GM12878 (cell line): Measurements from ENCODE around the gene TXNDC17.

Source experiments
- EGR1 ChIP-seq, 2 experiments: IDR thresholded peaks; 1 replicate in 1 of 2; 2 replicates in 1 of 2; pipeline ENCODE4 v1.6.1; 2011 to 2012; ENCODE audit warnings: low read depth in 2 of 2, low read length in 2 of 2, borderline replicate concordance in 1 of 2, mild to moderate bottlenecking in 1 of 2, moderate library complexity in 1 of 2
- FOXM1 ChIP-seq: IDR thresholded peaks from 2 replicates; pipeline ENCODE4 v1.6.1; 2012; ENCODE audit warnings: low read depth, mild to moderate bottlenecking, inconsistent platforms, low read length, moderate library complexity
- MLLT1 ChIP-seq: fragments of 450-650 bp; IDR thresholded peaks from 2 replicates; pipeline ENCODE4 v1.6.1; 2016; ENCODE audit warnings: mild to moderate bottlenecking
- MTA3 ChIP-seq: IDR thresholded peaks from 2 replicates; pipeline ENCODE4 v1.6.1; 2012; ENCODE audit warnings: low read length, inconsistent platforms, borderline replicate concordance
- NFYB ChIP-seq: IDR thresholded peaks from 2 replicates; pipeline ENCODE4 v1.6.1; 2011; ENCODE audit warnings: low read depth, mild to moderate bottlenecking, low read length, improper control_type of control experiment, moderate library complexity; ENCODE audit not compliant: insufficient read depth
- POLR2AphosphoS5 ChIP-seq: IDR thresholded peaks from 2 replicates; pipeline ENCODE4 v1.6.1; 2011; ENCODE audit warnings: mild to moderate bottlenecking, low read length, inconsistent platforms
- POU2F2 ChIP-seq: IDR thresholded peaks from 3 replicates; pipeline ENCODE4 v1.6.1; 2011; ENCODE audit warnings: low read depth, mild to moderate bottlenecking, low read length, borderline replicate concordance
- SPI1 ChIP-seq: IDR thresholded peaks from 2 replicates; pipeline ENCODE4 v1.6.1; 2011; ENCODE audit warnings: low read depth, mild to moderate bottlenecking, low read length, moderate library complexity, borderline replicate concordance; ENCODE audit not compliant: insufficient read depth
- ZBED1 ChIP-seq: IDR thresholded peaks from 2 replicates; pipeline ENCODE4 v1.6.1; 2016; ENCODE audit warnings: borderline replicate concordance
- TF ChIP-seq, protein P1 (sequence below): IDR thresholded peaks from 2 replicates; pipeline ENCODE4 v1.6.1; 2012; ENCODE audit warnings: improper control_type of control experiment, low read depth, low read length; ENCODE audit not compliant: insufficient replicate concordance
- TF ChIP-seq, protein P2 (sequence below): IDR thresholded peaks from 2 replicates; pipeline ENCODE4 v1.6.1; 2011; ENCODE audit warnings: low read depth, low read length, improper control_type of control experiment, borderline replicate concordance
- TF ChIP-seq, protein P3 (sequence below), 3 experiments: IDR thresholded peaks in 2 of 3; conservative IDR thresholded peaks in 1 of 3; 2 replicates each; pipeline ENCODE4 v1.5.1; 2011; ENCODE audit warnings: low read depth in 3 of 3, low read length in 3 of 3, mild to moderate bottlenecking in 3 of 3, control low read depth in 2 of 3, moderate library complexity in 2 of 3, inconsistent platforms in 1 of 3, mixed read lengths in 1 of 3; ENCODE audit not compliant: control insufficient read depth in 2 of 3, insufficient read depth in 1 of 3; ENCODE audit errors: extremely low read depth in 1 of 3

DNA sequence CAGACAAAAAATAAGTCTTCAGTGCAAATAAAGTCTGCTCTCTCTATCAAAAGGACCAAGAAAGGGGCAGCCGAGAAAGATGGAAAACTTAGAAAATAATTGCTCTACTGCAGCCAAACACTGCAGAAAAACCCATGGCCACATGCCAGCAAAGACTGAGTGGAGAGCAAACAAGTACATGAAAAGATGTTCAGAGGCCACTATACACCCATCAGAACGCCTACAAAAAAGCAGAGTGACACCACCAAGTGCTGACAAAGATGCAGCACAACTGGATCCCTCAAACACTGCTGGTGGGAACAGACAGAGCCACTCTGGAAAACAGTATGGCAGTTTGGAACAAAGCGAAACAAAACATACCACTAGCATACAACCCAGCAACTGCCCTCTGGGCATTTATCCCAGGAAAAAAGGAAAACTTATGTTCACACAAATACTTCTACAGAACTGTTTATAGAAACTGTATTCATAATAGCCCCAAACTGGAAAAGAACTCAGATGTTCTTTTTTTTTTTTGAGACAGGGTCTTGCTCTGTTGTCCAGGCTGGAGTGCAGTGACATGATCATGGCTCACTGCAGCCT lies 37.0 kb upstream of the TXNDC17 start:
- TF ChIP-seq POLR2AphosphoS5, result no peak
- TF ChIP-seq NFYB, result no peak
- TF ChIP-seq, protein P1, sequence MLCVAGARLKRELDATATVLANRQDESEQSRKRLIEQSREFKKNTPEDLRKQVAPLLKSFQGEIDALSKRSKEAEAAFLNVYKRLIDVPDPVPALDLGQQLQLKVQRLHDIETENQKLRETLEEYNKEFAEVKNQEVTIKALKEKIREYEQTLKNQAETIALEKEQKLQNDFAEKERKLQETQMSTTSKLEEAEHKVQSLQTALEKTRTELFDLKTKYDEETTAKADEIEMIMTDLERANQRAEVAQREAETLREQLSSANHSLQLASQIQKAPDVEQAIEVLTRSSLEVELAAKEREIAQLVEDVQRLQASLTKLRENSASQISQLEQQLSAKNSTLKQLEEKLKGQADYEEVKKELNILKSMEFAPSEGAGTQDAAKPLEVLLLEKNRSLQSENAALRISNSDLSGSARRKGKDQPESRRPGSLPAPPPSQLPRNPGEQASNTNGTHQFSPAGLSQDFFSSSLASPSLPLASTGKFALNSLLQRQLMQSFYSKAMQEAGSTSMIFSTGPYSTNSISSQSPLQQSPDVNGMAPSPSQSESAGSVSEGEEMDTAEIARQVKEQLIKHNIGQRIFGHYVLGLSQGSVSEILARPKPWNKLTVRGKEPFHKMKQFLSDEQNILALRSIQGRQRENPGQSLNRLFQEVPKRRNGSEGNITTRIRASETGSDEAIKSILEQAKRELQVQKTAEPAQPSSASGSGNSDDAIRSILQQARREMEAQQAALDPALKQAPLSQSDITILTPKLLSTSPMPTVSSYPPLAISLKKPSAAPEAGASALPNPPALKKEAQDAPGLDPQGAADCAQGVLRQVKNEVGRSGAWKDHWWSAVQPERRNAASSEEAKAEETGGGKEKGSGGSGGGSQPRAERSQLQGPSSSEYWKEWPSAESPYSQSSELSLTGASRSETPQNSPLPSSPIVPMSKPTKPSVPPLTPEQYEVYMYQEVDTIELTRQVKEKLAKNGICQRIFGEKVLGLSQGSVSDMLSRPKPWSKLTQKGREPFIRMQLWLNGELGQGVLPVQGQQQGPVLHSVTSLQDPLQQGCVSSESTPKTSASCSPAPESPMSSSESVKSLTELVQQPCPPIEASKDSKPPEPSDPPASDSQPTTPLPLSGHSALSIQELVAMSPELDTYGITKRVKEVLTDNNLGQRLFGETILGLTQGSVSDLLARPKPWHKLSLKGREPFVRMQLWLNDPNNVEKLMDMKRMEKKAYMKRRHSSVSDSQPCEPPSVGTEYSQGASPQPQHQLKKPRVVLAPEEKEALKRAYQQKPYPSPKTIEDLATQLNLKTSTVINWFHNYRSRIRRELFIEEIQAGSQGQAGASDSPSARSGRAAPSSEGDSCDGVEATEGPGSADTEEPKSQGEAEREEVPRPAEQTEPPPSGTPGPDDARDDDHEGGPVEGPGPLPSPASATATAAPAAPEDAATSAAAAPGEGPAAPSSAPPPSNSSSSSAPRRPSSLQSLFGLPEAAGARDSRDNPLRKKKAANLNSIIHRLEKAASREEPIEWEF, result no peak
- TF ChIP-seq SPI1, result no peak
- no peak for TF ChIP-seq POU2F2
- TF ChIP-seq MTA3, result no peak
- no peak for TF ChIP-seq ZBED1
- TF ChIP-seq EGR1 (IDR thresholded peaks at IDR 0.05; ENCODE audit: borderline replicate concordance in 1 of 2, low read depth in 2 of 2, low read length in 2 of 2), result no peak
- TF ChIP-seq, protein P2, sequence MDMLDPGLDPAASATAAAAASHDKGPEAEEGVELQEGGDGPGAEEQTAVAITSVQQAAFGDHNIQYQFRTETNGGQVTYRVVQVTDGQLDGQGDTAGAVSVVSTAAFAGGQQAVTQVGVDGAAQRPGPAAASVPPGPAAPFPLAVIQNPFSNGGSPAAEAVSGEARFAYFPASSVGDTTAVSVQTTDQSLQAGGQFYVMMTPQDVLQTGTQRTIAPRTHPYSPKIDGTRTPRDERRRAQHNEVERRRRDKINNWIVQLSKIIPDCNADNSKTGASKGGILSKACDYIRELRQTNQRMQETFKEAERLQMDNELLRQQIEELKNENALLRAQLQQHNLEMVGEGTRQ, result no peak
- TF ChIP-seq, protein P3, sequence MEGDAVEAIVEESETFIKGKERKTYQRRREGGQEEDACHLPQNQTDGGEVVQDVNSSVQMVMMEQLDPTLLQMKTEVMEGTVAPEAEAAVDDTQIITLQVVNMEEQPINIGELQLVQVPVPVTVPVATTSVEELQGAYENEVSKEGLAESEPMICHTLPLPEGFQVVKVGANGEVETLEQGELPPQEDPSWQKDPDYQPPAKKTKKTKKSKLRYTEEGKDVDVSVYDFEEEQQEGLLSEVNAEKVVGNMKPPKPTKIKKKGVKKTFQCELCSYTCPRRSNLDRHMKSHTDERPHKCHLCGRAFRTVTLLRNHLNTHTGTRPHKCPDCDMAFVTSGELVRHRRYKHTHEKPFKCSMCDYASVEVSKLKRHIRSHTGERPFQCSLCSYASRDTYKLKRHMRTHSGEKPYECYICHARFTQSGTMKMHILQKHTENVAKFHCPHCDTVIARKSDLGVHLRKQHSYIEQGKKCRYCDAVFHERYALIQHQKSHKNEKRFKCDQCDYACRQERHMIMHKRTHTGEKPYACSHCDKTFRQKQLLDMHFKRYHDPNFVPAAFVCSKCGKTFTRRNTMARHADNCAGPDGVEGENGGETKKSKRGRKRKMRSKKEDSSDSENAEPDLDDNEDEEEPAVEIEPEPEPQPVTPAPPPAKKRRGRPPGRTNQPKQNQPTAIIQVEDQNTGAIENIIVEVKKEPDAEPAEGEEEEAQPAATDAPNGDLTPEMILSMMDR (IDR thresholded peaks at IDR 0.05 in 2 of 3, conservative IDR thresholded peaks at IDR 0.05 in 1 of 3; ENCODE audit: control insufficient read depth in 2 of 3, extremely low read depth in 1 of 3, insufficient read depth in 1 of 3, low read depth in 3 of 3, low read length in 3 of 3), result no peak
- TF ChIP-seq FOXM1, result no peak
- TF ChIP-seq MLLT1, result no peak
